ENCODE results near the gene TVP23C. TPM values are rescaled to one million over a fixed set of nuclear protein-coding genes. Genes with fewer than 3 reads are reported as not detected.

Gene TVP23C
- total and polyA plus RNA-seq, 2 of the 8 experiments (the other 6 are each of a cell fraction or from before 2014, with no cell fraction given): 2.9 to 9.6 TPM

GRCh38 chr17:15470536-15470935, 92.7 kb downstream of the TVP23C start (continued):
- TF ChIP-seq E2F6 (IDR thresholded peaks at IDR 0.05) (no peak), KDM4A (IDR thresholded peaks at IDR 0.05; ENCODE audit: low read depth, low read length, severe bottlenecking) (no peak)
